ENCODE measurements around the gene IMPDH1.
A peak's percentile ranks its signal among the peaks of the same experiment; 100 is the strongest.

IMPDH1 gene

GRCh38 chr7:128364166-128364870, 45.5 kb downstream of the IMPDH1 start:
- H3K27me3 ChIP-seq: peaks cover 52% of the 10 kb centered on the region

GRCh38 chr7:128363261-128363721, 46.5 kb downstream of the IMPDH1 start:
- Histone ChIP-seq H3K27ac (no peak overlapping the region), H3K9ac (no peak overlapping the region), H3K4me3 (no peak overlapping the region), H3K4me1 (peaks cover 21% of the 10 kb centered on the region), H3K27me3 (peaks cover 53% of the 10 kb centered on the region), H3K9me3 (no peaks in the 10 kb centered on the region), H3K36me3 (no peaks in the 10 kb centered on the region), H3K4me2 (no peak overlapping the region), H4K20me1 (no peaks in the 10 kb centered on the region)
- TF ChIP-seq Cebpa-rat (IDR thresholded peaks at IDR 0.05): no peak

More at GRCh38 chr7:128364166-128364870, 45.5 kb downstream of the IMPDH1 start:
- Histone ChIP-seq H3K4me2 (no peak overlapping the region), H3K36me3 (no peaks in the 10 kb centered on the region), H3K4me1 (peaks cover 21% of the 10 kb centered on the region), H3K9me3 (no peaks in the 10 kb centered on the region), H4K20me1 (no peaks in the 10 kb centered on the region), H3K9ac (no peak overlapping the region), H3K27ac (no peak overlapping the region), H3K4me3 (no peak overlapping the region)
- TF ChIP-seq Cebpa-rat (IDR thresholded peaks at IDR 0.05): no peak

DNA sequence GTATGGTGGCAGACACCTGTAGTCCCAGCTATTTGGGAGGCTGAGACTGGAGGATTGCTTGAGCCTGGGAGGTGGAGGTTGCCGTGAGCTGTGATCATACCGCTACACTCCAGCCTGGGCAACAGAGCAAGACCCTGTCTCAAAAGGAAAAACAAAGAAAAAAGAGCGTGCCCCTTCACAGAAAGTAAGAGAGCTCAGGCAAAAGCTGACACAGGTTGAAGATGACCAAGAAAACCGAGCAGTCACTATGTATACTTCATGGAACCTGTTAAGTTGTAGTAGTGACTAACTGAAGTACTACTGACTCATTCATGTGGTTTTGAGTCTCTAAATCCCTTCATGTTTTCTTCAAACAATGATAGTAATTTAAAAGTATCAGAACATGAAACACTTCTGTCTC, 47.1 kb downstream of the IMPDH1 start:
- no peak overlapping the region for H3K4me2 ChIP-seq
- H3K9me3 ChIP-seq: no peaks in the 10 kb centered on the region
- no peak overlapping the region for H3K27ac ChIP-seq
- H3K27me3 ChIP-seq: peaks cover 53% of the 10 kb centered on the region
- no peak overlapping the region for H3K9ac ChIP-seq
- H3K4me3 ChIP-seq: no peak overlapping the region
- H3K4me1 ChIP-seq: peaks cover 21% of the 10 kb centered on the region
- no peak for TF ChIP-seq Cebpa-rat (IDR thresholded peaks at IDR 0.05)
- H3K36me3 ChIP-seq: no peaks in the 10 kb centered on the region
- H4K20me1 ChIP-seq: no peaks in the 10 kb centered on the region

- peak within 1 kb of the TSS; percentile 96 for H3K4me2 ChIP-seq
- no peak within 1 kb of the TSS for H3K27ac ChIP-seq
- H3K9ac ChIP-seq: peak within 1 kb of the TSS; percentile 69
- H3K4me3 ChIP-seq: peak within 1 kb of the TSS; percentile 71
- no peaks in the 10 kb centered on the region for H4K20me1 ChIP-seq
- H3K36me3 ChIP-seq: no peaks in the 10 kb centered on the region
- no peak for TF ChIP-seq Cebpa-rat (IDR thresholded peaks at IDR 0.05)
- peaks cover 53% of the 10 kb centered on the region for H3K27me3 ChIP-seq
- peaks cover 21% of the 10 kb centered on the region for H3K4me1 ChIP-seq
- H3K9me3 ChIP-seq: no peaks in the 10 kb centered on the region
Observed at GRCh38 chr7:128361411-128362379, 48.1 kb downstream of the IMPDH1 start, which contains the start of gene PRRT4. Gene PRRT4, minus strand, starts transcription at chr7:128361690.

DNA sequence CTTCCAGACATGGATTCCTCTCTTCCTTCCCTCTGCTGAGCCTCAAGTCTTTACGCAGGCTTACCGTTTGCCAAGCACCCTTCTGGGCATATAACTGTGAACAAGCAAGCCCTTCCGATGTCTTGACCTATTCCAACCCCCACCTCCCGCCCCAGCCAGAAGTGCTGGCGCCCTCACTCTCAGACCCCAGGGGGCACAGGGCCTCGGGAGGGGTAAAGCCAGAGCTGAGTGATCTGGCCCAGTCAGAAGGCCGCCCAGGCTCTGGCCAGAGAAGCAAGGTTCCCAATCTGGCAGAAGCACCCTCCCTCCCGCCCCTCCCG, 49.5 kb downstream of the IMPDH1 start:
- peaks cover 53% of the 10 kb centered on the region for H3K27me3 ChIP-seq
- no peak for TF ChIP-seq Cebpa-rat (IDR thresholded peaks at IDR 0.05)
- no peak overlapping the region for H3K27ac ChIP-seq
- no peak overlapping the region for H3K9ac ChIP-seq
- no peaks in the 10 kb centered on the region for H3K9me3 ChIP-seq
- H3K36me3 ChIP-seq: no peaks in the 10 kb centered on the region
- no peaks in the 10 kb centered on the region for H4K20me1 ChIP-seq
- H3K4me1 ChIP-seq: peaks cover 21% of the 10 kb centered on the region
- H3K4me3 ChIP-seq: peak overlapping the region; percentile 71
- H3K4me2 ChIP-seq: peak overlapping the region; percentile 96

DNA sequence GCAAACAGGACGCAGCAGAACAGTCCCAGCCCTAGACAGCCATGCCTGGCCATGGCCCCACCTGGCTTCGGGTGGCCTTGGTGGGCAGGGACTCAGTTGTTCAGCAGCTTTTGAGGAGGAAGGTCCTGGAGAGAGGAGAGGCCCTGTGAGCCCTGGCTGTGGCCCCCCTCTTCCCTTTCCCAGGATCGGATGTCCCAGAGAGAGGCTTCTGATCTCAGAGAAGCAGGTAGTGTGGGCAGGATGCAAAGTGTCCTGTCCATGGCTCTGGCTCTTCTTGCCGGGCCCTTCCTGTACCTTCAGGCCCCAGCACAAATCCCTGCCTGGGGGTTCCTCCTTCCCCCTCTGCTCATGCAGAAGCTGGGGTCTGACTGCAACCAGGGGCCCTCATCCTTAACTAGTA, 49.8 kb downstream of the IMPDH1 start:
- no peak for TF ChIP-seq Cebpa-rat (IDR thresholded peaks at IDR 0.05)
- H4K20me1 ChIP-seq: no peaks in the 10 kb centered on the region
- peak overlapping the region; percentile 96 for H3K4me2 ChIP-seq
- H3K4me3 ChIP-seq: 0 out of 2 replicates have a peak overlapping the region, but pooled peaks have one; percentile 71
- H3K9me3 ChIP-seq: no peaks in the 10 kb centered on the region
- H3K36me3 ChIP-seq: no peaks in the 10 kb centered on the region
- H3K4me1 ChIP-seq: peaks cover 21% of the 10 kb centered on the region
- H3K27ac ChIP-seq: no peak overlapping the region
- H3K9ac ChIP-seq: no peak overlapping the region
- H3K27me3 ChIP-seq: peaks cover 53% of the 10 kb centered on the region

GRCh38 chr7:128359336-128359735, 50.4 kb downstream of the IMPDH1 start:
- Histone ChIP-seq H3K36me3 (no peaks in the 10 kb centered on the region), H3K9ac (no peak overlapping the region), H3K27me3 (peaks cover 51% of the 10 kb centered on the region), H3K4me1 (peaks cover 21% of the 10 kb centered on the region), H3K9me3 (no peaks in the 10 kb centered on the region), H3K4me2 (no peak overlapping the region), H3K27ac (no peak overlapping the region), H4K20me1 (no peaks in the 10 kb centered on the region), H3K4me3 (no peak overlapping the region)
- no peak for TF ChIP-seq Cebpa-rat (IDR thresholded peaks at IDR 0.05)

- no peak overlapping the region for H3K4me2 ChIP-seq
- H3K36me3 ChIP-seq: no peaks in the 10 kb centered on the region
- no peak overlapping the region for H3K9ac ChIP-seq
- peaks cover 49% of the 10 kb centered on the region for H3K27me3 ChIP-seq
- no peaks in the 10 kb centered on the region for H4K20me1 ChIP-seq
- H3K4me3 ChIP-seq: no peak overlapping the region
- H3K4me1 ChIP-seq: peaks cover 21% of the 10 kb centered on the region
- no peak for TF ChIP-seq Cebpa-rat (IDR thresholded peaks at IDR 0.05)
- no peaks in the 10 kb centered on the region for H3K9me3 ChIP-seq
- H3K27ac ChIP-seq: no peak overlapping the region
Observed at GRCh38 chr7:128358233-128358632, 51.5 kb downstream of the IMPDH1 start.

DNA sequence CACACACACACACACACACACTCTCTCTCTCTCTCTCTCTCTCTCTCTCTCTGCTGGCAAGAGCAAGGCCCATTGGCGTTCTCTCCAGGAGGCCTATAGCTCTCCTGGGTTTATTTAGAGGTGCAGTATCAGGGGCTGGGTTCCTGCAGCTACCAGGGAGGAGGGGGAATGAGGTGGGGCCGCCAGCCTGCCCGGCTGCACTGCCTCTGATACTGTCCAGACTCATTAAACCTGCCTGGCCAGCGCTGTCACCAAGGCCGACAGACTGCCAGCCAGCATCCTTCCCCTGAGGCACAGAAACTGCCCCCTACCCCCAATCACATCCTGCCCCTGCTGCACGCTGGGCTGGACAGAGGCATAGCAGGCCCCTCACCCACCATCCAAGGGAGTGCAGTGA, 52.6 kb downstream of the IMPDH1 start:
- no peaks in the 10 kb centered on the region for H4K20me1 ChIP-seq
- peaks cover 49% of the 10 kb centered on the region for H3K27me3 ChIP-seq
- H3K9me3 ChIP-seq: no peaks in the 10 kb centered on the region
- no peak overlapping the region for H3K4me3 ChIP-seq
- H3K27ac ChIP-seq: no peak overlapping the region
- H3K36me3 ChIP-seq: no peaks in the 10 kb centered on the region
- TF ChIP-seq Cebpa-rat (IDR thresholded peaks at IDR 0.05): no peak
- H3K4me2 ChIP-seq: no peak overlapping the region
- peaks cover 21% of the 10 kb centered on the region for H3K4me1 ChIP-seq
- no peak overlapping the region for H3K9ac ChIP-seq
